SJSA1 (cell line): ENCODE results near the gene KLF13. TPM values are rescaled to one million over a fixed set of nuclear protein-coding genes. Genes with fewer than 3 reads are reported as not detected.

Experiments
- DNase-seq, 2 experiments: peaks; one replicate each; pipeline ENCODE4 v3.0.0-alpha.2; 2015 to 2020; ENCODE audit warnings: low spot score in 2 of 2, low read depth in 1 of 2
- H3K27ac ChIP-seq: fragments of 250-450 bp; sonication (Bioruptor Pico); 2 replicates; pipeline ENCODE4 v1.5.1; 2020; ENCODE audit warnings: mild to moderate bottlenecking, moderate library complexity
- H3K27me3 ChIP-seq: fragments of 250-450 bp; sonication (Bioruptor Pico); replicated peaks from 2 replicates; pipeline ENCODE4 v1.5.1; 2020; ENCODE audit warnings: mild to moderate bottlenecking, moderate library complexity
- H3K36me3 ChIP-seq: fragments of 250-450 bp; sonication (Bioruptor Pico); 2 replicates; pipeline ENCODE4 v1.5.1; 2020; ENCODE audit warnings: mild to moderate bottlenecking
- H3K4me1 ChIP-seq: fragments of 250-450 bp; sonication (Bioruptor Pico); replicated peaks from 2 replicates; pipeline ENCODE4 v1.6.1; 2021; ENCODE audit warnings: mild to moderate bottlenecking
- H3K4me3 ChIP-seq: fragments of 250-450 bp; sonication (Bioruptor Pico); 2 replicates; pipeline ENCODE4 v1.5.1; 2020; ENCODE audit warnings: mild to moderate bottlenecking
- H3K9me3 ChIP-seq: fragments of 250-450 bp; sonication (Bioruptor Pico); replicated peaks from 2 replicates; pipeline ENCODE4 v1.5.1; 2020; ENCODE audit warnings: mild to moderate bottlenecking
- total RNA-seq: library from RNA; depleted of rRNA; stranded (reverse); fragments of >200 nt; shearing (Covaris generic); gene quantifications from 2 replicates; pipeline ENCODE4 v1.2.3, GENCODE V29; 2014

The KLF13 gene
- total RNA-seq, 1 experiment from 2014 or later: 60.4 TPM

DNA sequence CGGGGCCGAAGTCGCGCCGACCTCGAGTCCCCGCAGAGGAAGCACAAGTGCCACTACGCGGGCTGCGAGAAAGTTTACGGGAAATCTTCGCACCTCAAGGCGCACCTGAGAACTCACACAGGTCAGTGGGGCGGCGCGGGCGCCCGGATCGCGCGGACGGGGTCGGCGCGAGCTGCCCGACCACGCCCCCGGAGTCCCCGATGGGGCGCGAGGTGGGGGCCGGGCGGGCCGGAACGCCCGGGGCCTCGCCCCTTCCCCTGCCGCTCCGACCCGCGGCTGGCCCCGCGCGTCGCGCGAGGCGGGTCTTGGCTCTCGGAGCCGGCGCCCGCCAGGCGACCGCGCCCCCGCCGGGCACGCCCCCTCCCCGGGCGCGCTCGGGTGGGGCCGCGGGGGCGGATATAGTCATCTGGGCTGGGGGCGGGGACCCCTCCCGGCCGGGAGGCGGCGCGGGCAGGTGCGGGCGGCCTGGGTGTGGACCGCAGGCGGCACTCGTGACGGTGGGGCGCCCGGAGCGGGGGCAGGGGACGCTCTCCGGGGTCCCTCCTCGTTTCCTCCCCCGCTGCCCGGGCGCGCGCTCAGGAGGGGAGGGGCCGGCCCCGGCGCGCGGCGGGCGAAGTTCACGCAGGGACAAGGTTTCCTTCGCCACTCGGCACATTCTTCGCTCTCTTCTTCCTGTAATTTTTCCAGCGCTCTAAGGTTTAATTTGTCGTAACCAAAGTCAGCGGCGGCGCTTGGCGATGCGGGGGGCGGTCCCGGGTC, 1.2 kb downstream of the KLF13 start:
- Histone ChIP-seq H3K27me3 (no peaks in the 10 kb centered on the region), H3K9me3 (no peaks in the 10 kb centered on the region), H3K36me3 (peaks cover 28% of the 10 kb centered on the region), H3K4me3 (peak overlapping the region; percentile 86), H3K4me1 (peaks cover 35% of the 10 kb centered on the region), H3K27ac (peak overlapping the region; percentile 29; the same call in 1 of the 2 replicates)
- DNase-seq: peak in 1 of 2 experiments; percentile 60

DNA sequence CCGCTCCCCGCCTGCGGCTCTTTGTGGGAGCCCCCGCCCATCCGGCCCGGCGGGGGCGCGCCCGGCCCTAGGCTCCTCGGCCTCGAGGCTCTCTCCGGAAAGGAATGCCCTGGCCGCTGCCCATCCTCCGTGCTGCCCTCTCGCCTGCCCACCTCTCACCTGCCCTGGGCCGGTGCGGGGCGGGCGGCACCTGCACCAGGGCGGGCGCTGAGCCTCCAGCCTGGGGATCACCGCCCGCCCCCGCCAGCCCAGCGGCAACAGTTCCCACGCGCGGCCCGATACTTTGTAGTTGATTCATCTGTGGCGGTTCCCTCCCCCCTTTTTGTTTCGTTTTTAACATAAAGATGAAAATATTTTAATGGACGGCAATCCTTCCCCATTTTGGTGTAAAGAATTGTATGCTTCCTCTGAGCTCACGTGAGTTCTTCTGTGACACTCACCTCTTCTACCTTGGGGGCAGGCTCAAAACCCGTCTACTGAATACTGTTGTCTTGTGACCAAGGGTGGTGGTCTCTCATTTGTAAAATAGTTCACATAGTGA, 1.9 kb downstream of the KLF13 start:
- Histone ChIP-seq H3K27me3 (no peaks in the 10 kb centered on the region), H3K4me3 (peak overlapping the region; percentile 86), H3K27ac (peak overlapping the region; percentile 24; the same call in 1 of the 2 replicates), H3K4me1 (peaks cover 35% of the 10 kb centered on the region), H3K36me3 (peaks cover 28% of the 10 kb centered on the region), H3K9me3 (no peaks in the 10 kb centered on the region)
- DNase-seq: no peak

DNA sequence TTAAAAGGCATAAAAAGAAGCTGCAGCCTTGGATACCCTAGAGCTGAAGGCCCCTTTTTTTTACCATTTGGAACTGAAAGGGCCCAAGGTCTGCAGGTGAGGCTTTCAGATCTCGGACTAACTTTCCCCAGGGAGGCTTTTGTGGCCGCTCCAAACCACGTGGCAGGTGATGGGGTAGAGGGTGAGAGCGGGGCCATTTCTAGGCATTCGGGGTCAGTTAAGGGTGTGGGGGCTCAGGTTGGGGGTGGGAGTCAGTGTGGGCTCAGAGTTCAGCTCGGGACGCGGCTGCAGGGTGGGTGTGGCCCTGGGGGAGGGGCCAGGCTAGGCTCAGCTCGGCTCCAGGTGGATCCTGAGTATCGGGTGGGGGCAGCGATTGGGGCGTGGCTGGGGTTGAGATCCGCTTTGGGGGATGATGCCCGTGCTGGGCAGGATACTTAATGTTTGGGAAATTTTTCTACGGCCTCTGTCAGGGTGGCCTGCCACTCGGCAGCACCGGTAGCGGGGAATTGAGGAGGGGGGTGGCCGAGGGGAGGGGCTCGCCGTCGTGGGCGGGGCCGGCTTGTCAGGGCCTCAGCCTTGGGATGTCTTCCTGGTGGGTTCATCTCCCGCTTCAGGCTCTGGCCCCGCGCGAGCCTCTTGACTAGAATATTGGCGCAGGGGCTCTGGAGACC, 2.5 kb downstream of the KLF13 start:
- Histone ChIP-seq H3K36me3 (peaks cover 28% of the 10 kb centered on the region), H3K9me3 (no peaks in the 10 kb centered on the region), H3K27ac (no peak overlapping the region), H3K4me1 (peaks cover 35% of the 10 kb centered on the region), H3K27me3 (no peaks in the 10 kb centered on the region), H3K4me3 (peak overlapping the region; percentile 86)
- DNase-seq: no peak

DNA sequence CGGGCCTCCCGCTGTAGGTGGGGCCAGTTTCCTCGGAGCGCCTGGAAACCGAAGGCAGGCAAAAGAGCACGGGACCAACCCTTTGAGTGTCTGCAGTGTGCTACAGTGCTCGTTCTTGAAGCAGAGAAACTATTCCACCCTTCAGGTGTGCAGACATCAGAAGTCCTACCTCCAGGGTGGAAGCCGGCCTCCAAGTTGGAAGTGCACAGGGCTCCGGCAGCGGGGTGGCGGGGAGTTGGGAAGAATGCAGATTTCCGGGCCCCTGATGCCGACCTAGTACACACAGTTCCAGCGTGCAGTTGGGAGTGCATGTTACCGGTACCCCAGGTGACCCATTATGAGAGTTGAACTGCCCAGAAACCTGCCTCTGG, 3.0 kb downstream of the KLF13 start:
- peaks cover 34% of the 10 kb centered on the region for H3K4me1 ChIP-seq
- H3K4me3 ChIP-seq: no peak overlapping the region
- H3K36me3 ChIP-seq: peaks cover 28% of the 10 kb centered on the region
- H3K9me3 ChIP-seq: no peaks in the 10 kb centered on the region
- H3K27ac ChIP-seq: no peak overlapping the region
- DNase-seq: no peak
- no peaks in the 10 kb centered on the region for H3K27me3 ChIP-seq

- Histone ChIP-seq H3K4me3 (no peak overlapping the region), H3K4me1 (peaks cover 33% of the 10 kb centered on the region), H3K9me3 (no peaks in the 10 kb centered on the region), H3K36me3 (peaks cover 28% of the 10 kb centered on the region), H3K27ac (no peak overlapping the region), H3K27me3 (no peaks in the 10 kb centered on the region)
- no peak for DNase-seq
Observed at GRCh38 chr15:31330111-31330785, 3.6 kb downstream of the KLF13 start.

GRCh38 chr15:31330836-31331235, 4.2 kb downstream of the KLF13 start:
- Histone ChIP-seq H3K9me3 (no peaks in the 10 kb centered on the region), H3K4me3 (no peak overlapping the region), H3K36me3 (peaks cover 27% of the 10 kb centered on the region), H3K27me3 (no peaks in the 10 kb centered on the region), H3K27ac (no peak overlapping the region), H3K4me1 (peaks cover 30% of the 10 kb centered on the region)
- no peak for DNase-seq

- Histone ChIP-seq H3K9me3 (no peaks in the 10 kb centered on the region), H3K27ac (no peak overlapping the region), H3K36me3 (peaks cover 23% of the 10 kb centered on the region), H3K27me3 (no peaks in the 10 kb centered on the region), H3K4me1 (peaks cover 28% of the 10 kb centered on the region), H3K4me3 (no peak overlapping the region)
- DNase-seq: no peak
Observed at GRCh38 chr15:31331389-31331788, 4.8 kb downstream of the KLF13 start.

GRCh38 chr15:31332020-31332680, 5.5 kb downstream of the KLF13 start:
- no peaks in the 10 kb centered on the region for H3K27me3 ChIP-seq
- H3K36me3 ChIP-seq: peaks cover 19% of the 10 kb centered on the region
- H3K4me1 ChIP-seq: peaks cover 24% of the 10 kb centered on the region
- H3K27ac ChIP-seq: no peak overlapping the region
- H3K9me3 ChIP-seq: no peaks in the 10 kb centered on the region
- H3K4me3 ChIP-seq: no peak overlapping the region
- DNase-seq: no peak

DNA sequence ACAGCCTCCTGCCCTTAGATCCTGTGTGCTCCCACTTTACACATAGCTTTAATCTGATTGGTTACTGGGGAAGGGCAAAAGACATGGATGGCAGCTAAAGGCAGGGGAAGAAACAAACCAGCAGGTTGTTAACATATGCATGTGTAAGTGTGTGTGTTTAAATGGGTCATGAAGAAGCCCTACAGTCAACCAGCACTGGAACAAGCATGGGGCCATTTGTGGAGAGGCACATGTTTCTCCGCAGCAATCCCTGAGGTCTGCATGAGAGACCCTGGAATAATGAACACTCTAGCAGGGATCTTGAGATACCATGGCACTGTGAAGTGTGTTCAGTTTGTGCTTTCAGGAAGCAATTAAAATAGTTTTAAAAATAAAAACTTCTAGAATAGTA, 6.0 kb downstream of the KLF13 start:
- H3K27ac ChIP-seq: no peak overlapping the region
- DNase-seq: no peak
- no peaks in the 10 kb centered on the region for H3K9me3 ChIP-seq
- H3K4me3 ChIP-seq: no peak overlapping the region
- no peaks in the 10 kb centered on the region for H3K27me3 ChIP-seq
- peaks cover 24% of the 10 kb centered on the region for H3K4me1 ChIP-seq
- H3K36me3 ChIP-seq: peaks cover 15% of the 10 kb centered on the region

DNA sequence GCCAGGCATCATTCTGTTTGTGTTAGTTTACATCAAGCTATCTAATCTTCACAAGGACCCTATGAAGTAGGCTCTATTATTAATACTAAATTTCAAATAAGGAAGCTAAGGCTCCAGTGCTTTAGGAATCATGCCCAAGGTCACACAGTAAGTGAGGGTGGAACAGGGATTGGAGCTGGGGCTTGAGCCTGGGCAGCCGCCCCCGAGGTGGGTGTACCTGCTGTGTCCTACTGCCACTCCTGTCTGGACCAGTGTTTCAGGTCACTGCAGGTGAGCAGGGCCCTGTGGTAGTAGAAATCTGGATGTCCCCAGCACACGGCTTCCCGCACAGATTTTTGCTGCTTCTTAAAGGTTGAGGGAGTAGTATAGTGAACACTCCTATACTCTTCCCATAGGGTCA, 6.5 kb downstream of the KLF13 start:
- Histone ChIP-seq H3K4me3 (no peak overlapping the region), H3K9me3 (no peaks in the 10 kb centered on the region), H3K27ac (no peak overlapping the region), H3K27me3 (no peaks in the 10 kb centered on the region), H3K4me1 (peaks cover 25% of the 10 kb centered on the region), H3K36me3 (peaks cover 12% of the 10 kb centered on the region)
- DNase-seq: no peak

GRCh38 chr15:31333820-31334219, 7.2 kb downstream of the KLF13 start:
- H3K9me3 ChIP-seq: no peaks in the 10 kb centered on the region
- DNase-seq: no peak
- H3K4me1 ChIP-seq: peaks cover 26% of the 10 kb centered on the region
- H3K27ac ChIP-seq: no peak overlapping the region
- peaks cover 7% of the 10 kb centered on the region; the same call in 1 of the 2 replicates for H3K36me3 ChIP-seq
- no peak overlapping the region for H3K4me3 ChIP-seq
- no peaks in the 10 kb centered on the region for H3K27me3 ChIP-seq

GRCh38 chr15:31335989-31336592, 9.5 kb downstream of the KLF13 start:
- Histone ChIP-seq H3K36me3 (peaks cover 8% of the 10 kb centered on the region; the same call in 1 of the 2 replicates), H3K4me1 (peaks cover 38% of the 10 kb centered on the region), H3K27ac (no peak overlapping the region), H3K9me3 (no peaks in the 10 kb centered on the region), H3K4me3 (no peak overlapping the region), H3K27me3 (no peaks in the 10 kb centered on the region)
- DNase-seq: no peak
